ENCODE measurements around the gene TSPAN6.
A peak's percentile ranks its signal among the peaks of the same experiment; 100 is the strongest.

Gene TSPAN6

DNA sequence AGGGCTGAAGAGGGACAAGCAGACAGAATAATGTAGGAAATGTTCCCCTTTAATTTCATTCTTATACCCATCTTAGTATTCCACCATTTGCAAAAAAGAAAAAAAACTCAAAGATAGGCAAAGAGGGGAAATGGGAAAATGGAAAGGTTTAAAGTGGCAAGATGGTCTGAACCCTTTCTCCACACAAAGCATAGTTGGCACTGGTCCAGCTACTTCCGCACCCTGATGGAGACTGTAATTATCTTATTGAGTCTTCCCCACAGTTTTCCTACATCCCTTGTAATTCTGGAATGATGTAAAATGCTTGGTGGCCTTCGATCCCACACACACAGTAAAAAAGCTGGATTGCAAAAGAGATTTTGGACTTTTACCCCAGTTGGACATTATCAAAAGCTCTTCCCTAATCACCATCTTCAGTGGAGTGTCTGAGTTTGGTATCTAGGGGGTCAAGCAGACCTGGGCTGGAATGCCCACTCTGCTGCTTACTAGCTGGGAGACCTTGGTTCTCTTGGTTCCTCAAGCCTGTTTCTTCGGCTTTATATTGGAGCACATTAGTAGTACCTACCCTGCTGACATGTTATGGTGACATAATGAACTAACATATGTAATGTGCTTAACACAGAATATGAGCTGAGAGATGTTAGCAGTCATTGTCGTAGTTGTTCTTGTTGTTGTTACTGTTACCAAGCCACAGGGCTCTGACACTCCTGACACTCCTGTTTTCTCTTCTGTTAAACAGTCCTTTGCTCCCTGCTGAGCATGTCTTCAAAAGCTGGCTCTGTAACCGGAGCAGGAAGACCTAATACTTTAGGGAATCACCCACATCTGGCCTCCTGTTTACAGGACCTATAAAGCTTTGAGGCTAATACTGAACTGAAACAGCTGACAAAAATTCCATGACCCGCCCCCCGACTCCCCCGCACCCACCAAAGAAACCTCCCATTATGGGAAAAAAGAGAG lies 12.1 kb upstream of the TSPAN6 start:
- H3K27ac ChIP-seq = peak overlapping the region; percentile 72
- DNase-seq (ENCODE audit: low read depth, low spot score) = no peak

GRCh38 chrX:100647739-100648138 lies 11.1 kb upstream of the TSPAN6 start:
- DNase-seq (ENCODE audit: low read depth, low spot score) = no peak
- H3K27ac ChIP-seq = no peak overlapping the region

DNA sequence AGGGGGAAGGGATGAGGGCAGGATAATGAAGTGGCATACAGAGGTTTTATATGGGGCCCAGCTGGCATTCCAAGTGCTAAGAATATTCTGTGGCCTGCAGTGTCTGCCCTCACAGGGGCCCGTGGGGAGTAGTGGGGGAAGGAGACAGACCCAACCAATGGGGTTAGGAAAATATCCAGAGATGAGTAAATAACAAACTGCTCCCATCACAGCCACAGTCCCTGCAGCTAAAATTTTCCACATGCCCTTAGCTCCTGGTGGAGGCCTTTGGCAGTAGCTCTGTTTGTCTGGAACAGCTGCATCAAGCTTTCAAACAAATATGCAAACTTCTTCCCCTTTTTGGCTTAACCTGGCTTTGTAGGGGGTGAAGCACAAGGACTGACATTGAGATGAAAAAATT lies 10.5 kb upstream of the TSPAN6 start:
- no peak for DNase-seq (ENCODE audit: low read depth, low spot score)
- H3K27ac ChIP-seq = no peak overlapping the region

DNA sequence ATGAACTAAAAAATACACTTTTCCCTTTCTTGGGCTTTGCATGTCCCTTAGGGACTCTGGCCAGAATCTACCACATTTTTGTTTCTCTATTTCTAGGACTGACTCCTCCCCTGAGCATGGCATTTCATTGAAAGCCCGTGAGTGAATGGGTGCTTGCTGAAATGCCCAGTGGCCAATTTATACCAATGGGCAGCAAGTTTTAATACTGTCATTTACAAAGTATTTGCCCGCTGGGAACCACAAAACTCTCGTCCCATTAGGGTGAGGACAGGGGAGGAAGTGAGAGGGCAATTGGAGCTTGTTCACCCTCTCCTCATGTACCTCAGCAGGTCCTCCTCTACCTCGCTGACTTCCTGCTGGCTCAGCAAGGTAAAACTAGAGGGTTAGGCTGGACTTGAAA lies 8.5 kb upstream of the TSPAN6 start:
- H3K27ac ChIP-seq = peak overlapping the region; percentile 91
- no peak for DNase-seq (ENCODE audit: low read depth, low spot score)

GRCh38 chrX:100643956-100644860 lies 7.6 kb upstream of the TSPAN6 start, which contains the start of gene SRPX2:
Gene SRPX2, plus strand, starts transcription at chrX:100644199. Its CDS starts 2,124 bp downstream, at chrX:100646323.
- DNase-seq (ENCODE audit: low read depth, low spot score) = peak; percentile 63

DNA sequence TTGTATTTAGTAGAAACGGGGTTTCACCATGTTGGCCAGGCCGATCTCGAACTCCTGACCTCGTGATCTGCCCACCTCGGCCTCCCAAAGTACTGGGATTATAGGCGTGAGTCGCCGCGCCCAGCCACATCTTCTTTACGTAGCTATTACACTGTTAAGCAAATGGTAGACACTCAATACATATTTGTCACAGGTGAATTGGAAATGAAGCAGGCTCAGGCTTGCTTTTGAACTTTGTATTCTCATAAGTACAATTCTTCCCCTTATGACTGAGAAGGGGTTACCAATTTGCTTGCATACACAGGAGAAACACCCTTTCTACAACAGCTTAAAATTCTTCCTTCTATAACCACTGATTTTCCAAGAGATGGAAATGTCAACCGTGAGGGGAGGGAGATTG lies 6.6 kb upstream of the TSPAN6 start:
- peak; percentile 64 for DNase-seq (ENCODE audit: low read depth, low spot score)
- peak overlapping the region; percentile 91 for H3K27ac ChIP-seq

More at GRCh38 chrX:100643956-100644860, 7.6 kb upstream of the TSPAN6 start, which contains the start of gene SRPX2:
- H3K27ac ChIP-seq = peak within 1 kb of the TSS; percentile 91

GRCh38 chrX:100642290-100642689 lies 5.7 kb upstream of the TSPAN6 start:
- peak overlapping the region; percentile 91 for H3K27ac ChIP-seq
- no peak for DNase-seq (ENCODE audit: low read depth, low spot score)

DNA sequence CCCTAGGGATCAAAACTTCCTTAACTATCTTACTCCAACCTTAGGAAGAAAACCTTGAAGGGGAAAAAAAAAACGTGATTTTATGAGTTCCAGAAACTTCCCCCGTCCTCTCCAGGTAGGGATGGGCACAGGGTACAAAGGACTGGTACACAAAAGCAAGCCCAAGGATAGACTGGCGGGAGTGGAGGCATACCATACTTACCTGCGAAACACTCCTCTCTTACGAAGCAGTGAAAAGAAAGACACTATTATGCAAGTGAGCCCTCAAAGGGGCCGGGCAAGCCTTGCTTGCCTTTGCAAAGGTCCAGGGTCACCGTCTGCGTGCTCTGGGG lies 651 bp downstream of the TSPAN6 start:
- DNase-seq (ENCODE audit: low read depth, low spot score) = no peak
- no peak overlapping the region for H3K27ac ChIP-seq

GRCh38 chrX:100635040-100635439 lies 1.6 kb downstream of the TSPAN6 start:
- DNase-seq (ENCODE audit: low read depth, low spot score) = no peak

GRCh38 chrX:100625985-100626491 lies 10.6 kb downstream of the TSPAN6 start:
- no peak for DNase-seq (ENCODE audit: low read depth, low spot score)
- H3K27ac ChIP-seq = no peak overlapping the region

More at GRCh38 chrX:100635040-100635439, 1.6 kb downstream of the TSPAN6 start:
- H3K27ac ChIP-seq = no peak overlapping the region

GRCh38 chrX:100623001-100623400 lies 13.6 kb downstream of the TSPAN6 start:
- DNase-seq (ENCODE audit: low read depth, low spot score) = no peak
- H3K27ac ChIP-seq = no peak overlapping the region

GRCh38 chrX:100615005-100615404 lies 21.6 kb downstream of the TSPAN6 start:
- H3K27ac ChIP-seq = no peak overlapping the region
- DNase-seq (ENCODE audit: low read depth, low spot score) = peak; percentile 10

DNA sequence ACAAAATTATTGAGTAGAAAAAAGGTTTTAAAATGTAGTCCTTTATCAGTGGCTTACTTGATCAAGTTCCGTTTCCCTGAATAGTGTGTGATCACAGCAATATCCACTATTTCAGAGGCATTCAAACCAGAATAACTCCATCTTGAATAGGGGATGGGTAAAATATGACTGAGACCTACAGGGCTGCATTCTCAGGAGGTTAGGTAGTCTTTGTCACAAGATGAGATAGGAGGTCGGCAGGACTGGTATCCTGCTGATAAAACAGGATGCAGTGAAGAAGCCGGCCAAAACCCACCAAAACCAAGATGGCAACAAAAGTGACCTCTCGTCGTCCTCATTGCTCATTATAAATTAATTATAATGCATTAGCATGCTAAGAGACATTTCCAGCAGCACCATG lies 24.7 kb downstream of the TSPAN6 start:
- H3K27ac ChIP-seq = no peak overlapping the region
- no peak for DNase-seq (ENCODE audit: low read depth, low spot score)

DNA sequence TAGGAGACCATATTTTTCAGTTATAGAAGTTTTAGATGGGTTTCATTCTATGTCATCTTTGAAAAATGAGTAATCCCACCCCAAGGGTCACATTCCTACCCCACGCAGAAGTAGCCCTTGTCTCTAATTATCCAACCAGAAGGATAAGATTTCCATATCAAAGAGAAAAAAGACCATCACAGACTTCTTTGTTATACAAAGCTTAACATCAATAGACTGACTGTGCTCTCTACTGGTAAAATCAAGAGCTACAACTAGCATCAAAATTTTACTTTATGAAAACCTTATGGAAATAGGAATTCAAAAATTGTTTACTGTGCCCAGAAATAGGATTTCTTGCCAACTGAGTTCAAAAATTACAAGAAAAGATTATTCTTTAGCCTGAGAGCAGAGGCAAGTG lies 27.0 kb downstream of the TSPAN6 start:
- DNase-seq (ENCODE audit: low read depth, low spot score) = no peak
- no peak overlapping the region for H3K27ac ChIP-seq

DNA sequence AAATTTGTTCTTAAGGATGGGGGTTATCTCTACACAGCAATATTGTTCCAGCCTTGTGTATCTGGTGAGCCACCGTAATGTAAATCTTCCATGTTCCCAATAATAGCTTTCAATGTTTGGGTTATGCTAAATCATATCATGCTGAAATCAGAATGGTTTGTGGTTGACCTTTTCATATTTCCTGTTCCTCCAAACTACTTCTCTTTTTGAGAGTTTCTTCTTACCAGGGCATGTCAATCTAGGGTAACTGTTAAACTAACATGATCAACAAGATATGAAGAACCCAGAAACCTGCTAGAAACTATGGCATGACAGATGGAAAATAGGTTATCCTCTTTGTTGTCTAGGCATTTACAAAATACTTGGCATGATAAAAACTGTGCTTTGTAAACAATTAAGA lies 29.9 kb downstream of the TSPAN6 start:
- no peak for DNase-seq (ENCODE audit: low read depth, low spot score)
- no peak overlapping the region for H3K27ac ChIP-seq

DNA sequence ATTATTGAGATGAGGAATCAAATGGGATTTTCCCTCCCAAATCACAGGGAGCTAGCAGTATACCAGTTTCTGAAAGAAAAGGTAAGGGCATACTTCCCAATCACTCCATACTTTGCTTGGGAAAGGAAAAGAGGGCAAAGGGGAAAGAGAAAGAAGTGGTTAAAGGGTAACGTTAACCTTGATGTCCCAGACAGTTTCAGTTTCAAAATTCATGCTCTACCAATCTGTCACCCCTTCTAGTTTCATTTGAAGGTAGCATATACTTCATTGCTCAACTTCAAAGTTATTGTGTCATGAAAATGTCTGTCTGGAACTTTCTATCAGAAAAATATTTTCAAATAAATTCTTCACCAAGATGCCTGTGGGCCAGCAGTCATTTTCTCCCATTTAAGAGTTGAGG lies 35.8 kb downstream of the TSPAN6 start:
- DNase-seq (ENCODE audit: low read depth, low spot score) = no peak
- H3K27ac ChIP-seq = no peak overlapping the region

DNA sequence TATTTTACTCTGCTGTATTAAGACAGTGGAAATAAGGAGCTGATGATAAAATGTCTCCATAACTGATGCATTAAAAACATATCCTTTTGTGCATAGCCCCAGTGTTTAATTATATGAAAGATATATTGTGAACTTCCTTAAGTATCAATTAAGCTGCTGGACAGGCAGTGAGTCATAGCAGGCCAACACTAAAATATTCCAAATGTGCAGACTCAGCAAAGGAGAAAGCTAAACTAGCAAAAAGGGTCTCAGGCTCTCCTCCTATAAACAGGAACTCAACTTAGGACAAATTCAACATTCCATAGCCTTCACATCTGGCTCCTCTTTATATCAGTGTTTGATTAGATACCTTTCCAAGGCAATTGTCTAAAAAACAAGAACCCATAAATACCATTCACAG lies 36.3 kb downstream of the TSPAN6 start:
- no peak for DNase-seq (ENCODE audit: low read depth, low spot score)
- no peak overlapping the region for H3K27ac ChIP-seq

DNA sequence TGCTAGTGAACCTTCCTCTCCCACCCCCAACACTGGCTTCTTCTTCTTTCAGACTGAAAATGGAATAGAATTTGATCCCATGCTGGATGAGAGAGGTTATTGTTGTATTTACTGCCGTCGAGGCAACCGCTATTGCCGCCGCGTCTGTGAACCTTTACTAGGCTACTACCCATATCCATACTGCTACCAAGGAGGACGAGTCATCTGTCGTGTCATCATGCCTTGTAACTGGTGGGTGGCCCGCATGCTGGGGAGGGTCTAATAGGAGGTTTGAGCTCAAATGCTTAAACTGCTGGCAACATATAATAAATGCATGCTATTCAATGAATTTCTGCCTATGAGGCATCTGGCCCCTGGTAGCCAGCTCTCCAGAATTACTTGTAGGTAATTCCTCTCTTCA lies 37.1 kb downstream of the TSPAN6 start:
- no peak for DNase-seq (ENCODE audit: low read depth, low spot score)
- H3K27ac ChIP-seq = no peak overlapping the region

DNA sequence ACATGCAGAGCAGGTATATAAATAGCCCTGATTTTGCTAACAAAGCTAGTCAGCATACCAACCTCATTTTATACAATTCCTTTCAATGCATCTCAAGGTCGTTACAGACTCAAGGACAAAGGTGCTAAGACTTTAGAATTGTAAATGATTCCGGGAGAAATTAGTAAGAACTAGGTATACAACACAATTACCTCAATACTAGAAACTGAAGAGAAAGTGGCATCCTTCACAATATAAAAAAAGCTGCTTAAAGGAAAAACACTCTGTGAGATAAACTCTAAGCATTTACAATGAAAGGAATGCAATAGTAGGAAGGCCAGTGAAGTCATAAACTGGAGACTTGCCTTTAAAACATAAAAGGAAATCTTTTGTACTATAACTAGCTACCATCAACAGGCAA lies 40.0 kb downstream of the TSPAN6 start:
- H3K27ac ChIP-seq = no peak overlapping the region
- DNase-seq (ENCODE audit: low read depth, low spot score) = no peak

DNA sequence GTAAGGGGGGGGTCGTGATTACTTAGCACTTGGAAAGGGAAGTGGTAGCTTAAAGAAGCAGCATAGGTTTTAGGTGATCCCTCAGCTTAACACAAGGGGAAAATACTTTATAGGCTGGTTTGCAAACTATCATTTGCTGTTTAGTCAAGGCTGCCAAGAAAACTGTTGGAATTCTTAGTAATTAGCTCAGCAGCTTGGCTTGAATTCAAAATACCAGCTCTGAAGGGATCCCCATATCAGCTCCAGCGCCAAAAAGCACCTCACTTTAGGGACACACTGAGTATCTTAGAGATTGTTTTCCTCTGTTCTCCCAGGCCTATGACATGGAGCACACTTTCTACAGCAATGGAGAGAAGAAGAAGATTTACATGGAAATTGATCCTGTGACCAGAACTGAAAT lies 43.0 kb downstream of the TSPAN6 start:
- DNase-seq (ENCODE audit: low read depth, low spot score) = no peak
- H3K27ac ChIP-seq = no peak overlapping the region

- no peak for DNase-seq (ENCODE audit: low read depth, low spot score)
Measured at GRCh38 chrX:100593126-100593525, 43.5 kb downstream of the TSPAN6 start.

More at GRCh38 chrX:100593126-100593525, 43.5 kb downstream of the TSPAN6 start:
- no peak overlapping the region for H3K27ac ChIP-seq
